ENCODE data around the gene SLC35F2. TPM values are rescaled to one million over a fixed set of nuclear protein-coding genes. Genes with fewer than 3 reads are reported as not detected.

Gene SLC35F2
- total and polyA plus RNA-seq, 2 experiments from 2014 or later, result 13.0 to 14.8 TPM

DNA sequence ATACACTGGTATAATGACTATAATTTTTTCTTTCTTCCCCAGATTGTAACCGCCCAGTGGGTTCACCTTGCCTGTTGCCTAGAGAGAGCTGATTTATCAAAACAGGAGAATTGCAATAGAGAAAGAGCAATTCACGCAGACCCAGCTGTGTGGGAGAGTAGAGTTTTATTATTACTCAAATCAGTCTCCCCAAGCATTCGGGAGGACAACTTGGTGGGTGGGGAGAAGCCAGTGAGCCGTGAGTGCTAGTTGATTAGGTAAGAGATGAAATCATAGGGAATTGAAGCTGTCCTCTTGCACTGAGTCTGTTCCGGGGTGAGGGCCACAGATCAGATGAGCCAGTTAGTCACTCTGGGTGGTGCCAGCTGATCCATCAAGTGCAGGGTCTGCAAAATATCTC, 73.2 kb downstream of the SLC35F2 start:
- Histone ChIP-seq H3K9me3 (ENCODE audit: low read depth) (no peaks in the 10 kb centered on the region), H3K4me1 (ENCODE audit: insufficient read depth) (no peaks in the 10 kb centered on the region), H3K27ac (no peak overlapping the region), H3K9me2 (replicated peaks; ENCODE audit: insufficient read depth) (no peaks in the 10 kb centered on the region), H3K4me2 (no peak overlapping the region), H2AFZ (no peak overlapping the region), H3K27me3 (no peaks in the 10 kb centered on the region), H3K79me2 (no peaks in the 10 kb centered on the region), H3K4me3 (no peak overlapping the region), H3K36me3 (replicated peaks; ENCODE audit: insufficient read depth, low read depth) (no peaks in the 10 kb centered on the region), H4K20me1 (ENCODE audit: insufficient read depth, poor library complexity, severe bottlenecking) (no peaks in the 10 kb centered on the region)
- no peak for TF ChIP-seq EZH2phosphoT487 (IDR thresholded peaks at IDR 0.05; ENCODE audit: low read depth, severe bottlenecking, unreplicated experiment)
- TF ChIP-seq, protein P1, sequence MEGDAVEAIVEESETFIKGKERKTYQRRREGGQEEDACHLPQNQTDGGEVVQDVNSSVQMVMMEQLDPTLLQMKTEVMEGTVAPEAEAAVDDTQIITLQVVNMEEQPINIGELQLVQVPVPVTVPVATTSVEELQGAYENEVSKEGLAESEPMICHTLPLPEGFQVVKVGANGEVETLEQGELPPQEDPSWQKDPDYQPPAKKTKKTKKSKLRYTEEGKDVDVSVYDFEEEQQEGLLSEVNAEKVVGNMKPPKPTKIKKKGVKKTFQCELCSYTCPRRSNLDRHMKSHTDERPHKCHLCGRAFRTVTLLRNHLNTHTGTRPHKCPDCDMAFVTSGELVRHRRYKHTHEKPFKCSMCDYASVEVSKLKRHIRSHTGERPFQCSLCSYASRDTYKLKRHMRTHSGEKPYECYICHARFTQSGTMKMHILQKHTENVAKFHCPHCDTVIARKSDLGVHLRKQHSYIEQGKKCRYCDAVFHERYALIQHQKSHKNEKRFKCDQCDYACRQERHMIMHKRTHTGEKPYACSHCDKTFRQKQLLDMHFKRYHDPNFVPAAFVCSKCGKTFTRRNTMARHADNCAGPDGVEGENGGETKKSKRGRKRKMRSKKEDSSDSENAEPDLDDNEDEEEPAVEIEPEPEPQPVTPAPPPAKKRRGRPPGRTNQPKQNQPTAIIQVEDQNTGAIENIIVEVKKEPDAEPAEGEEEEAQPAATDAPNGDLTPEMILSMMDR (IDR thresholded peaks at IDR 0.05; ENCODE audit: poor library complexity), result no peak
- WGBS (ENCODE audit: low lambda C conversion rate, missing lambda C conversion rate), result 75% methylated on average over 5 of the region's 5 CpGs
- DNase-seq (ENCODE audit: low spot score), result no peak

DNA sequence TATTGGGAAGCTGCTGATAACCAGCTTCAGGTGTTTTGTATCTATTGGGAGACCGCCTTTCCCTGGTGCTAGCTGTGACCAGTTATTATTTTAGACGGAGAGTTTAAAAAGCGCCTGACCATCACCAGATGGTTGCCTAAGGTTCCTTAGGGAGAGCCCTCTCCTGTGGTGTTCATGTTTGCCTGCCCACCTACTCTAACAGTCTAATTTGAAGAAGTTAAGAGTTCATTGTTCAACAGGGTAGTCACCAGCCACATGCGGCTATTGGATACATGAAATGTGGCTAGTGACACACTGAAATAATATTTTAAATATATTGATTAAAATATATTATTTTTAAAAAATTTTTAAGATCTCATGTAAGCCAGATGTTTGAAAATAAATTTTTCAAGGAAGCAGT, 75.5 kb downstream of the SLC35F2 start:
- H3K9me3 ChIP-seq (ENCODE audit: low read depth), result no peaks in the 10 kb centered on the region
- H3K9me2 ChIP-seq (replicated peaks; ENCODE audit: insufficient read depth), result no peaks in the 10 kb centered on the region
- H3K36me3 ChIP-seq (replicated peaks; ENCODE audit: insufficient read depth, low read depth), result no peaks in the 10 kb centered on the region
- no peak overlapping the region for H2AFZ ChIP-seq
- DNase-seq (ENCODE audit: low spot score), result no peak
- H3K4me3 ChIP-seq, result no peak overlapping the region
- no peaks in the 10 kb centered on the region for H4K20me1 ChIP-seq (ENCODE audit: insufficient read depth, poor library complexity, severe bottlenecking)
- no peaks in the 10 kb centered on the region for H3K27me3 ChIP-seq
- H3K4me2 ChIP-seq, result no peak overlapping the region
- TF ChIP-seq EZH2 (IDR thresholded peaks at IDR 0.05; ENCODE audit: borderline replicate concordance) (no peak), EZH2phosphoT487 (IDR thresholded peaks at IDR 0.05; ENCODE audit: low read depth, severe bottlenecking, unreplicated experiment) (no peak)
- TF ChIP-seq, protein P1 (IDR thresholded peaks at IDR 0.05; ENCODE audit: poor library complexity), result no peak
- H3K4me1 ChIP-seq (ENCODE audit: insufficient read depth), result no peaks in the 10 kb centered on the region
- H3K79me2 ChIP-seq, result no peaks in the 10 kb centered on the region
- no peak overlapping the region for H3K27ac ChIP-seq
- WGBS (ENCODE audit: low lambda C conversion rate, missing lambda C conversion rate), result 96% methylated on average over 4 of the region's 4 CpGs

DNA sequence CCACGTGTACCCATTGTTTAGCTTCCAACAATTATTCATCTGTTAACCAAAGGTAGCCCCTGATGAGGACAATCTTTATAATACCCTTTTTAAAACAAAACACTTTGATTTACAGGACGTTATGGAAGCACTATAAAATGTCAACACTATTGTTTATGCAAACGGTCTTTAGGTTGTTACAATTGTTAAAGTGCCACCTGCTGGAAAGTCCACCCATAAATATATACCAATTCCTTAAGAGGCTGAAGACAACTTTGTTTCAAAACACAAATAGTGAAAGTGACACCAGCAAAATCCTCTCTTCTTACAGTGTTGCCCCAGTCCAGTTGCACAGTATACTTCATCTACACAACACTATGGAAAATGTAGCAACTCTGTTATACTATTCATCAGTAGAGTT, 77.8 kb downstream of the SLC35F2 start:
- no peaks in the 10 kb centered on the region for H3K9me2 ChIP-seq (replicated peaks; ENCODE audit: insufficient read depth)
- no peaks in the 10 kb centered on the region for H3K36me3 ChIP-seq (replicated peaks; ENCODE audit: insufficient read depth, low read depth)
- no peak overlapping the region for H3K27ac ChIP-seq
- TF ChIP-seq, protein P1 (IDR thresholded peaks at IDR 0.05; ENCODE audit: poor library complexity), result no peak
- TF ChIP-seq EZH2 (IDR thresholded peaks at IDR 0.05; ENCODE audit: borderline replicate concordance) (no peak), EZH2phosphoT487 (IDR thresholded peaks at IDR 0.05; ENCODE audit: low read depth, severe bottlenecking, unreplicated experiment) (no peak)
- no peak overlapping the region for H3K4me3 ChIP-seq
- H3K9me3 ChIP-seq (ENCODE audit: low read depth), result no peaks in the 10 kb centered on the region
- DNase-seq (ENCODE audit: low spot score), result no peak
- H3K4me2 ChIP-seq, result no peak overlapping the region
- H4K20me1 ChIP-seq (ENCODE audit: insufficient read depth, poor library complexity, severe bottlenecking), result no peaks in the 10 kb centered on the region
- no peaks in the 10 kb centered on the region for H3K79me2 ChIP-seq
- no peaks in the 10 kb centered on the region for H3K4me1 ChIP-seq (ENCODE audit: insufficient read depth)
- H3K27me3 ChIP-seq, result no peaks in the 10 kb centered on the region
- H2AFZ ChIP-seq, result no peak overlapping the region
- WGBS (ENCODE audit: low lambda C conversion rate, missing lambda C conversion rate), result 42% methylated on average over 3 of the region's 3 CpGs

DNA sequence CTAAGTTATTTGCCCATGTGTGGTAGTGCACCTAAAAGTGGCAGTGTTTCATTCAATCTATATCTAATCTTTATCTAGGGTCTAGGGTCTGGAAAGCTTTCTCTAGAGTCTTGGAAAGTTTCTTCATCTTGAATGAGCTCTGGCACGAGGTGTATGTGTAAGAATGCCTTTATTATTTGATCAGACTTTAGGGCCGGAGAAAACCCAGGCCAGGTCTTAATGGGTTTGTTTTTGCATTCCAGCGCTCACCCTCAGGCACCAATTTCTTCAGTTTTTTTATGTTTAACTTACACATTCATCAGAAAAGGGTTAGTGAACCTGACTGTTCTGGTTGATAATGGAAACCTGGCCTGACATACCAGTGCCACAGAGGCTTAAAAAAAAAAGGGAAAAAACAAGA, 78.5 kb downstream of the SLC35F2 start:
- Histone ChIP-seq H3K9me3 (ENCODE audit: low read depth) (no peaks in the 10 kb centered on the region), H3K9me2 (replicated peaks; ENCODE audit: insufficient read depth) (no peaks in the 10 kb centered on the region), H3K36me3 (replicated peaks; ENCODE audit: insufficient read depth, low read depth) (no peaks in the 10 kb centered on the region), H3K4me3 (no peak overlapping the region), H2AFZ (no peak overlapping the region), H3K27me3 (no peaks in the 10 kb centered on the region), H4K20me1 (ENCODE audit: insufficient read depth, poor library complexity, severe bottlenecking) (no peaks in the 10 kb centered on the region), H3K4me2 (no peak overlapping the region), H3K79me2 (no peaks in the 10 kb centered on the region), H3K27ac (no peak overlapping the region), H3K4me1 (ENCODE audit: insufficient read depth) (no peaks in the 10 kb centered on the region)
- DNase-seq (ENCODE audit: low spot score), result no peak
- WGBS (ENCODE audit: low lambda C conversion rate, missing lambda C conversion rate), result 25% methylated on average over 3 of the region's 3 CpGs
- TF ChIP-seq EZH2phosphoT487 (IDR thresholded peaks at IDR 0.05; ENCODE audit: low read depth, severe bottlenecking, unreplicated experiment) (no peak), EZH2 (IDR thresholded peaks at IDR 0.05; ENCODE audit: borderline replicate concordance) (no peak)
- TF ChIP-seq, protein P1 (IDR thresholded peaks at IDR 0.05; ENCODE audit: poor library complexity), result no peak
